Natural killer cell (primary cell): ENCODE measurements around the gene IDH3B. TPM values are rescaled to one million over a fixed set of nuclear protein-coding genes. Genes with fewer than 3 reads are reported as not detected.

Source experiments
- ATAC-seq, 3 donors: fragments of 150-1000 bp in 2 of 3; fragments of 200-7000 bp in 1 of 3; cut with Tn5 transposase; 1 replicate in 1 of 3; 2 replicates in 2 of 3; pipeline ENCODE4 v1.10.0; 2021; ENCODE audit warnings: mild to moderate bottlenecking in 2 of 3, moderate library complexity in 2 of 3
- DNase-seq, 2 donors: peaks; one replicate each; pipeline versions ENCODE4 v3.0.0 to v3.0.0-alpha.2; 2013 to 2021; ENCODE audit warnings: mixed read lengths in 1 of 2
- H3K27ac ChIP-seq: one replicate; pipeline ENCODE4 v1.5.1; 2013; ENCODE audit warnings: mild to moderate bottlenecking, low read length
- H3K27me3 ChIP-seq: one replicate; pipeline ENCODE4 v1.6.1; 2013; ENCODE audit warnings: low read length; ENCODE audit not compliant: control insufficient read depth, insufficient read depth
- H3K36me3 ChIP-seq: one replicate; pipeline ENCODE4 v1.6.1; 2013; ENCODE audit warnings: low read length; ENCODE audit not compliant: control insufficient read depth, insufficient read depth
- H3K4me1 ChIP-seq: one replicate; pipeline ENCODE4 v1.6.1; 2013; ENCODE audit warnings: low read length; ENCODE audit not compliant: control insufficient read depth, insufficient read depth
- H3K4me3 ChIP-seq: one replicate; pipeline ENCODE4 v1.5.1; 2013; ENCODE audit warnings: low read length
- H3K9me3 ChIP-seq: one replicate; pipeline ENCODE4 v1.6.1; 2013; ENCODE audit warnings: low read length; ENCODE audit not compliant: control insufficient read depth, insufficient read depth
- H3K27ac Mint-ChIP-seq, 2 donors: one replicate each; pipeline ENCODE4 v1.8.0; 2022; ENCODE audit warnings: mild to moderate bottlenecking in 2 of 2, mixed read lengths in 2 of 2, moderate library complexity in 1 of 2
- H3K27me3 Mint-ChIP-seq, 2 donors: one replicate each; pipeline ENCODE4 v1.8.0; 2022; ENCODE audit warnings: low read depth in 2 of 2, mixed read lengths in 2 of 2
- H3K36me3 Mint-ChIP-seq: one replicate; pipeline ENCODE4 v1.8.0; 2022; ENCODE audit warnings: mixed read lengths
- H3K4me1 Mint-ChIP-seq, 2 donors: one replicate each; pipeline ENCODE4 v1.8.0; 2022; ENCODE audit warnings: mixed read lengths in 2 of 2
- H3K4me3 Mint-ChIP-seq: one replicate; pipeline ENCODE4 v1.8.0; 2022; ENCODE audit warnings: mild to moderate bottlenecking, moderate library complexity, mixed read lengths
- H3K9me3 Mint-ChIP-seq, 2 donors: one replicate each; pipeline ENCODE4 v1.8.0; 2022; ENCODE audit warnings: mixed read lengths in 2 of 2
- WGBS: methylation state at CpG from one replicate; pipeline ENCODE4 v1.1.7; 2013; ENCODE audit warnings: missing lambda C conversion rate; ENCODE audit not compliant: insufficient coverage; 5-methylcytosine and 5-hydroxymethylcytosine counted together
- intact Hi-C: fragments of 100-400 bp; cut with micrococcal nuclease; formaldehyde crosslinking; loops from one replicate; pipeline ENCODE4 v1.14.2; 2022
- total RNA-seq, 4 donors: library from RNA; stranded (reverse); fragments of 120-200 nt in 1 of 4; gene quantifications; one replicate each; pipeline versions ENCODE4 v1.2.3 to v1.2.4, GENCODE V29; 2013 to 2022
- TF ChIP-seq, protein P1 (sequence below): fragments of 200-600 bp; IDR thresholded peaks from one replicate; pipeline ENCODE4 v1.8.0; 2022; ENCODE audit warnings: antibody characterized with exemption

The IDH3B gene
- total RNA-seq, 3 donors from 2014 or later (not counting 1 experiment from before 2014, with no cell fraction given) = 149 to 161 (median 153) TPM

DNA sequence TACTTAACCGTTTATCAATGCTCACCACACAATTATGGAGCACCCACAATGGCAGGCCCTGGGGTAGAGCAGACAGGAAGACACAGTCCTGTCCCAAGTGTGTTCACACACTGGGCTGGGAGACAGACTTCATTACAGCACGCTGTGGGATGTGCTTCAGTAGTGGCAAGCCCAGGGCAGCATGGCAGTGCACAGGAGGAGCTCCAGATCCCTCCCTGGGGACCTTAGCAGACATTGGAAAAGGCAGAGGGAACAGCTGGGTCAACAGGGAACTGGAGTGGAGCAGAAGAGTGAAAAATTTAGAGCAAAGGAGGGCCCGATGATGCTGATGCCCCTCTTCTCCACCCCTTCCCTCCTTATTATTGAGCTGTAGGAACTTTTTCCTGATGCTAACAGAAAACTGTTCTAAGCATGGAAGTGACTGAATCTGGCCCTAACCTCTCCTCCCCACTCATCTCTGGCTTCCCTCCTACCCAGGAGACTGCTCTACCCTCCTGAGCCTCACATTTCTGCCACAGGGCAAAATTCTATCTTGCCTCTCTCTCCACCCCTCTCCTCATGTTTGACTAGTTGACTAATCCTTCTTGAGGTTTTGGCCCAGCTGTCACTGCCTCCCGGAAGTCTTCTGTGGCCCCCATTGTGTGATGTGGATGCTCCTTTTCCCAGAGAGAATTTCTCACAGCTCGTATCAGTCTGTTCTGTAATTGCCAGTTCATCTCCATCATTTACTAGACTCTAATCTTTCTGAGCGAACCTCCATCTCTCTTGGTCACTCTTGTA is 52.9 kb downstream of the IDH3B start:
- ATAC-seq = no peak
- intact Hi-C loops = no loop called here
- WGBS = 58% methylated on average over 6 of the region's 6 CpGs

DNA sequence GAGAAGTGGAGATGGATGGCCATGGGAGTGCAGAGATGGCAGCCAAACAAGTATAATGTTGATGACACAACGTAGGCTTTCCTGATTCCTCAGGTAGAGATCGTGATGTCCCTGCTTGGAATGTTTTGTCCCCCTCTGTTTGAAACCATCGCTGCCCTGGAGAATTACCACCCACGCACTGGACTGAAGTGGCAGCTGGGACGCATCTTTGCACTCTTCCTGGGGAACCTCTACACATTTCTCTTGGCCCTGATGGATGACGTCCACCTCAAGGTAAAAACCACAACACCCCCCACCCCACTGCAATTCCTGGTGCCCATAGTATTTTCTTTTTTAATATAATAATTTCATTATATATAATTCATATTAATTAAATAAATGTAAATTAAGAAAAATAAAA is 53.7 kb downstream of the IDH3B start:
- H3K4me3 ChIP-seq = no peak overlapping the region
- H3K36me3 ChIP-seq = no peaks in the 10 kb centered on the region
- no peak for ATAC-seq
- TF ChIP-seq, protein P1, sequence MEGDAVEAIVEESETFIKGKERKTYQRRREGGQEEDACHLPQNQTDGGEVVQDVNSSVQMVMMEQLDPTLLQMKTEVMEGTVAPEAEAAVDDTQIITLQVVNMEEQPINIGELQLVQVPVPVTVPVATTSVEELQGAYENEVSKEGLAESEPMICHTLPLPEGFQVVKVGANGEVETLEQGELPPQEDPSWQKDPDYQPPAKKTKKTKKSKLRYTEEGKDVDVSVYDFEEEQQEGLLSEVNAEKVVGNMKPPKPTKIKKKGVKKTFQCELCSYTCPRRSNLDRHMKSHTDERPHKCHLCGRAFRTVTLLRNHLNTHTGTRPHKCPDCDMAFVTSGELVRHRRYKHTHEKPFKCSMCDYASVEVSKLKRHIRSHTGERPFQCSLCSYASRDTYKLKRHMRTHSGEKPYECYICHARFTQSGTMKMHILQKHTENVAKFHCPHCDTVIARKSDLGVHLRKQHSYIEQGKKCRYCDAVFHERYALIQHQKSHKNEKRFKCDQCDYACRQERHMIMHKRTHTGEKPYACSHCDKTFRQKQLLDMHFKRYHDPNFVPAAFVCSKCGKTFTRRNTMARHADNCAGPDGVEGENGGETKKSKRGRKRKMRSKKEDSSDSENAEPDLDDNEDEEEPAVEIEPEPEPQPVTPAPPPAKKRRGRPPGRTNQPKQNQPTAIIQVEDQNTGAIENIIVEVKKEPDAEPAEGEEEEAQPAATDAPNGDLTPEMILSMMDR = no peak
- H3K27ac Mint-ChIP-seq = no peak overlapping the region
- H3K9me3 Mint-ChIP-seq = peaks cover 8 to 10% of the 10 kb centered on the region in 2 donors
- no peak overlapping the region for H3K27ac ChIP-seq
- H3K9me3 ChIP-seq = peaks cover 9% of the 10 kb centered on the region
- peaks cover 12% of the 10 kb centered on the region for H3K36me3 Mint-ChIP-seq
- no peak overlapping the region for H3K4me3 Mint-ChIP-seq
- 85% methylated on average over 5 of the region's 6 CpGs for WGBS
- intact Hi-C loops = no loop called here
- H3K27me3 Mint-ChIP-seq = peaks cover 21 to 35% of the 10 kb centered on the region in 2 donors
- H3K4me1 ChIP-seq = no peaks in the 10 kb centered on the region
- peaks cover 8% of the 10 kb centered on the region for H3K27me3 ChIP-seq
- no peaks in the 10 kb centered on the region for H3K4me1 Mint-ChIP-seq
- no peak for DNase-seq

More for the DNA sequence above, 52.9 kb downstream of the IDH3B start:
- Mint-ChIP-seq H3K9me3 (peaks cover 8 to 10% of the 10 kb centered on the region in 2 donors), H3K27me3 (peaks cover 23 to 35% of the 10 kb centered on the region in 2 donors), H3K4me3 (no peak overlapping the region), H3K27ac (no peak overlapping the region), H3K4me1 (no peaks in the 10 kb centered on the region), H3K36me3 (peaks cover 12% of the 10 kb centered on the region)
- H3K4me1 ChIP-seq = no peaks in the 10 kb centered on the region
- H3K27ac ChIP-seq = no peak overlapping the region
- TF ChIP-seq, protein P1 = no peak
- no peaks in the 10 kb centered on the region for H3K36me3 ChIP-seq
- H3K27me3 ChIP-seq = peaks cover 8% of the 10 kb centered on the region
- DNase-seq = no peak
- H3K4me3 ChIP-seq = no peak overlapping the region
- H3K9me3 ChIP-seq = peaks cover 3% of the 10 kb centered on the region

Other genes starting within 250 kb of the IDH3B start
- 100 to 1,000 TPM; 160 to 174 (median 162) TPM for gene SNRPB, start 193.4 kb downstream of the IDH3B start, total RNA-seq
- gene ZNF343, start 155.3 kb downstream of the IDH3B start, total RNA-seq = 10 to 100 TPM in 1 of 3 donors, 1 to 10 TPM in 2; 8.1 to 12.3 (median 8.6) TPM
- 1 to 10 TPM in 1 of 3 donors, under 1 TPM in 1, not detected in 1; 0.94 to 1.3 TPM for gene TMC2, start 127.6 kb downstream of the IDH3B start, total RNA-seq
- gene NOP56, start 11.6 kb downstream of the IDH3B start, total RNA-seq = 100 to 1,000 TPM; 169 to 216 (median 214) TPM
- gene EBF4, start 28.6 kb upstream of the IDH3B start, total RNA-seq = 10 to 100 TPM; 17.1 to 21.7 (median 20.4) TPM
- gene CPXM1, start 136.4 kb upstream of the IDH3B start, total RNA-seq = 1 to 10 TPM in 2 of 3 donors, under 1 TPM in 1; 0.49 to 2.3 (median 1.5) TPM
- gene C20orf141, start 150.8 kb upstream of the IDH3B start, total RNA-seq = not detected
- not detected for gene TMEM239, start 152.1 kb upstream of the IDH3B start, total RNA-seq
- 10 to 100 TPM; 70.3 to 76.5 (median 71.1) TPM for gene PCED1A, start 176.4 kb upstream of the IDH3B start, total RNA-seq
- gene VPS16, start 176.5 kb upstream of the IDH3B start, total RNA-seq = 100 to 1,000 TPM; 108 to 118 (median 109) TPM
- gene PTPRA, start 209.3 kb upstream of the IDH3B start, total RNA-seq = 100 to 1,000 TPM; 125 to 172 (median 141) TPM